Esophagus muscularis mucosa (tissue), 3 donors: ENCODE measurements around the gene ULK4.

Source experiments
- CTCF ChIP-seq, 3 experiments: fragments of 200-600 bp in 2 of 3; fragments of 450-650 bp in 1 of 3; sonication (generic) in 2 of 3; IDR thresholded peaks; one replicate each; pipeline ENCODE4 v1.5.1; 2017 to 2019; ENCODE audit warnings: antibody characterized with exemption in 3 of 3, mild to moderate bottlenecking in 2 of 3, moderate library complexity in 1 of 3
- POLR2A ChIP-seq: fragments of 450-650 bp; IDR thresholded peaks from one replicate; pipeline ENCODE4 v1.6.1; 2017; ENCODE audit warnings: antibody characterized with exemption, moderate library complexity, mild to moderate bottlenecking, low read depth

- TF ChIP-seq POLR2A (no peak), CTCF (IDR thresholded peaks at IDR 0.05) (no peak)
These were observed 479.8 kb downstream of the ULK4 start for GRCh38 chr3:41482134-41482533.
